PC-9 (cell line): ENCODE results near the gene SCAI. TPM values are rescaled to one million over a fixed set of nuclear protein-coding genes. Genes with fewer than 3 reads are reported as not detected.

Source experiments
- BruUV-seq: library from RNA; stranded (reverse); fragments of 400-500 nt; replicated peaks from 2 replicates; lab custom pipeline; 2021; lab: Mats Ljungman, UMichigan
- CTCF ChIA-PET: fragments of 300-600 bp; sonication (Branson Sonifier 250); formaldehyde crosslinking; loops from one replicate; lab custom pipeline; 2022; ENCODE audit warnings: antibody characterized with exemption; lab: Charles Lee
- POLR2A ChIA-PET: fragments of 300-600 bp; sonication (Branson Sonifier 250); formaldehyde crosslinking; loops from one replicate; lab custom pipeline; 2022; ENCODE audit warnings: antibody characterized with exemption; ENCODE audit not compliant: unreplicated experiment; lab: Charles Lee
- DNase-seq, 2 experiments: peaks; one replicate each; pipeline versions ENCODE4 v3.0.0 to v3.0.0-alpha.2; 2015 to 2022; ENCODE audit warnings: mixed read lengths in 1 of 2
- H2AFZ ChIP-seq: fragments of 200-600 bp; sonication (generic); 2 replicates; pipeline ENCODE4 v1.8.1; 2017; ENCODE audit warnings: antibody characterized with exemption
- H3F3A ChIP-seq: fragments of 200-600 bp; sonication (generic); 2 replicates; pipeline ENCODE4 v1.8.1; 2017; ENCODE audit warnings: antibody characterized with exemption, mild to moderate bottlenecking, low read depth; ENCODE audit not compliant: insufficient read depth
- H3K27ac ChIP-seq: fragments of 200-600 bp; sonication (generic); 2 replicates; pipeline ENCODE4 v1.6.1; 2016; ENCODE audit warnings: mixed run types
- H3K27me3 ChIP-seq: fragments of 200-600 bp; sonication (generic); 2 replicates; pipeline ENCODE4 v1.6.1; 2016; ENCODE audit warnings: low read depth, mixed run types; ENCODE audit not compliant: insufficient read depth
- H3K36me3 ChIP-seq: fragments of 200-600 bp; sonication (generic); 2 replicates; pipeline ENCODE4 v1.6.1; 2016; ENCODE audit warnings: low read depth, mixed run types
- H3K4me1 ChIP-seq: fragments of 200-600 bp; sonication (generic); replicated peaks from 2 replicates; pipeline ENCODE4 v1.6.1; 2016; ENCODE audit warnings: mixed run types; ENCODE audit not compliant: insufficient read depth
- H3K4me2 ChIP-seq: fragments of 200-600 bp; sonication (generic); 2 replicates; pipeline ENCODE4 v1.6.1; 2017; ENCODE audit warnings: mixed run types
- H3K4me3 ChIP-seq: fragments of 200-600 bp; sonication (generic); 2 replicates; pipeline ENCODE4 v1.6.1; 2016; ENCODE audit warnings: mixed run types
- H3K79me2 ChIP-seq: fragments of 200-600 bp; sonication (generic); 2 replicates; pipeline ENCODE4 v1.6.1; 2017; ENCODE audit warnings: low read depth, mixed run types
- H3K9me2 ChIP-seq: fragments of 200-600 bp; sonication (generic); 2 replicates; pipeline ENCODE4 v1.8.1; 2017; ENCODE audit warnings: mild to moderate bottlenecking; ENCODE audit not compliant: insufficient read depth
- H3K9me3 ChIP-seq: fragments of 200-600 bp; sonication (generic); 2 replicates; pipeline ENCODE4 v1.8.1; 2016; ENCODE audit warnings: low read depth; ENCODE audit not compliant: insufficient read depth
- H4K20me1 ChIP-seq: fragments of 200-600 bp; sonication (generic); 2 replicates; pipeline ENCODE4 v1.8.1; 2017; ENCODE audit not compliant: insufficient read depth
- EZH2 ChIP-seq: fragments of 200-600 bp; sonication (generic); IDR thresholded peaks from 2 replicates; pipeline ENCODE4 v1.8.0; 2017; ENCODE audit warnings: antibody characterized with exemption, low read depth
- intact Hi-C: fragments of 100-400 bp; cut with micrococcal nuclease; formaldehyde crosslinking; loops from one replicate; pipeline ENCODE4 v1.10.0; 2022; ENCODE audit not compliant: unreplicated experiment
- total RNA-seq: library from RNA; stranded (reverse); gene quantifications from 2 replicates; pipeline ENCODE4 v1.2.3, GENCODE V29; 2021
- TF ChIP-seq, protein P1 (sequence below): fragments of 200-600 bp; sonication (generic); conservative IDR thresholded peaks from 2 replicates; pipeline ENCODE4 v1.6.1; 2017; ENCODE audit warnings: mixed run types, antibody characterized with exemption, mild to moderate bottlenecking, moderate library complexity

Gene SCAI
- total RNA-seq, 1 experiment from 2014 or later: 16.0 TPM

- H3F3A ChIP-seq: no peaks in the 10 kb centered on the region; the same call in 1 of the 2 replicates
- no peak overlapping the region for H3K4me2 ChIP-seq
- H3K27ac ChIP-seq: no peak overlapping the region
- no peaks in the 10 kb centered on the region for H3K79me2 ChIP-seq
- intact Hi-C loops: loop anchor here (10.0 kb wide), 1 partner anchor 65 kb away; no protein-coding TSS in a partner anchor
- no peaks in the 10 kb centered on the region for H3K9me3 ChIP-seq
- H4K20me1 ChIP-seq: no peaks in the 10 kb centered on the region
- no peaks in the 10 kb centered on the region for H3K36me3 ChIP-seq
- H3K27me3 ChIP-seq: no peaks in the 10 kb centered on the region
- H2AFZ ChIP-seq: no peak overlapping the region
- POLR2A ChIA-PET: no interaction called here
- DNase-seq: no peak
- H3K9me2 ChIP-seq: no peaks in the 10 kb centered on the region
- no TSS peak for BruUV-seq
- H3K4me3 ChIP-seq: no peak overlapping the region
- no peaks in the 10 kb centered on the region for H3K4me1 ChIP-seq
- TF ChIP-seq EZH2: no peak
- TF ChIP-seq, protein P1, sequence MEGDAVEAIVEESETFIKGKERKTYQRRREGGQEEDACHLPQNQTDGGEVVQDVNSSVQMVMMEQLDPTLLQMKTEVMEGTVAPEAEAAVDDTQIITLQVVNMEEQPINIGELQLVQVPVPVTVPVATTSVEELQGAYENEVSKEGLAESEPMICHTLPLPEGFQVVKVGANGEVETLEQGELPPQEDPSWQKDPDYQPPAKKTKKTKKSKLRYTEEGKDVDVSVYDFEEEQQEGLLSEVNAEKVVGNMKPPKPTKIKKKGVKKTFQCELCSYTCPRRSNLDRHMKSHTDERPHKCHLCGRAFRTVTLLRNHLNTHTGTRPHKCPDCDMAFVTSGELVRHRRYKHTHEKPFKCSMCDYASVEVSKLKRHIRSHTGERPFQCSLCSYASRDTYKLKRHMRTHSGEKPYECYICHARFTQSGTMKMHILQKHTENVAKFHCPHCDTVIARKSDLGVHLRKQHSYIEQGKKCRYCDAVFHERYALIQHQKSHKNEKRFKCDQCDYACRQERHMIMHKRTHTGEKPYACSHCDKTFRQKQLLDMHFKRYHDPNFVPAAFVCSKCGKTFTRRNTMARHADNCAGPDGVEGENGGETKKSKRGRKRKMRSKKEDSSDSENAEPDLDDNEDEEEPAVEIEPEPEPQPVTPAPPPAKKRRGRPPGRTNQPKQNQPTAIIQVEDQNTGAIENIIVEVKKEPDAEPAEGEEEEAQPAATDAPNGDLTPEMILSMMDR: no peak
- CTCF ChIA-PET: no interaction called here
Measured at GRCh38 chr9:125099816-125100215, 43.5 kb downstream of the SCAI start.

- H3K4me3 ChIP-seq: no peak overlapping the region
- no peak overlapping the region for H3K27ac ChIP-seq
- no peaks in the 10 kb centered on the region for H4K20me1 ChIP-seq
- no peaks in the 10 kb centered on the region for H3K4me1 ChIP-seq
- no peaks in the 10 kb centered on the region for H3K79me2 ChIP-seq
- no TSS peak for BruUV-seq
- H3K9me3 ChIP-seq: no peaks in the 10 kb centered on the region
- POLR2A ChIA-PET: no interaction called here
- no peak overlapping the region for H2AFZ ChIP-seq
- intact Hi-C loops: loop anchor here (10.0 kb wide), 1 partner anchor 69 kb away; no protein-coding TSS in a partner anchor
- H3K36me3 ChIP-seq: no peaks in the 10 kb centered on the region
- DNase-seq: no peak
- no peaks in the 10 kb centered on the region for H3K27me3 ChIP-seq
- no peaks in the 10 kb centered on the region for H3K9me2 ChIP-seq
- CTCF ChIA-PET: interaction anchor here (0.5 kb wide), 1 partner anchor 170 kb away, joined by 8 read pairs; no protein-coding TSS in a partner anchor
- H3K4me2 ChIP-seq: no peak overlapping the region
- TF ChIP-seq, protein P1: no peak
- no peak for TF ChIP-seq EZH2
- no peaks in the 10 kb centered on the region; the same call in 1 of the 2 replicates for H3F3A ChIP-seq
Measured at GRCh38 chr9:125095821-125096443, 47.4 kb downstream of the SCAI start.

DNA sequence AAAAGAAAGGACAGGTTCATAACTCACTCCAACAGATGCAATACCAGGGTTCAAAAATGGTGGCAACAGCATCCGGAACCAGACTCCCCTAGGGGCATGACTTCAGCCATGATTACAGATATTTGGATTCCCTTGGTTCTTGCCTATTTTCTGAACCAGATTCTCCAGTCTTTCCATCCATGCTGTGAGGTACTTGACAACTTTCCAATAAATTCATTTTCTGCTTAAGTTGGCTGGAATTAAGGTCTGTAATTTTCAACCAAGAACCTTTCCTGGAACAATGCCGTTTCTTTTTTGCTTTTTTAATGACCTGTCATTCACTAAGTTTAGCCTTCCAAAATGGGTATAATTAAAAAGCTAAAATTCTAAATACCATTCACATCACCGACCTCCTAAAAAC lies 52.2 kb downstream of the SCAI start:
- Histone ChIP-seq H3K4me3 (no peak overlapping the region), H3F3A (no peaks in the 10 kb centered on the region), H2AFZ (no peak overlapping the region), H3K79me2 (no peaks in the 10 kb centered on the region), H4K20me1 (no peaks in the 10 kb centered on the region), H3K27ac (no peak overlapping the region), H3K36me3 (no peaks in the 10 kb centered on the region), H3K9me3 (no peaks in the 10 kb centered on the region), H3K4me2 (no peak overlapping the region), H3K4me1 (no peaks in the 10 kb centered on the region), H3K9me2 (no peaks in the 10 kb centered on the region), H3K27me3 (no peaks in the 10 kb centered on the region)
- TF ChIP-seq EZH2: no peak
- TF ChIP-seq, protein P1: no peak
- CTCF ChIA-PET: no interaction called here
- intact Hi-C loops: loop anchor here (10.0 kb wide), 1 partner anchor 74 kb away; no protein-coding TSS in a partner anchor
- BruUV-seq: no TSS peak
- DNase-seq: no peak
- POLR2A ChIA-PET: no interaction called here
